GM12892 (cell line): ENCODE data around the gene TMEM8B.

ENCODE experiments used
- POLR2A ChIP-seq: IDR thresholded peaks from 2 replicates; pipeline ENCODE4 v1.6.1; 2011; ENCODE audit warnings: low read depth, low read length, control low read depth
- POLR2AphosphoS5 ChIP-seq: IDR thresholded peaks from 2 replicates; pipeline ENCODE4 v1.6.1; 2011; ENCODE audit warnings: low read depth, low read length, control low read depth
- TAF1 ChIP-seq: IDR thresholded peaks from 2 replicates; pipeline ENCODE4 v1.6.1; 2011; ENCODE audit warnings: low read depth, mild to moderate bottlenecking, control low read depth, low read length, borderline replicate concordance

GRCh38 chr9:35832814-35833213 is 3.8 kb downstream of the TMEM8B start:
- no peak for TF ChIP-seq POLR2AphosphoS5
- TF ChIP-seq POLR2A, result no peak
- no peak for TF ChIP-seq TAF1
